H9 (cell line): ENCODE measurements around the gene VEGFA. TPM values are rescaled to one million over a fixed set of nuclear protein-coding genes. Genes with fewer than 3 reads are reported as not detected.

Experiments
- DNase-seq: peaks from one replicate; pipeline ENCODE4 v3.0.0-alpha.2; 2017
- H2AFZ ChIP-seq: one replicate; pipeline ENCODE4 v1.6.1; 2013; ENCODE audit warnings: mild to moderate bottlenecking, low read length, control low read depth, moderate library complexity
- H2AK5ac ChIP-seq: 2 replicates; pipeline ENCODE4 v1.6.1; 2013; ENCODE audit warnings: low read length, control low read depth, mixed read lengths; ENCODE audit not compliant: insufficient read length
- H2BK120ac ChIP-seq: one replicate; pipeline ENCODE4 v1.6.1; 2013; ENCODE audit warnings: low read depth, mild to moderate bottlenecking, low read length, control low read depth, inconsistent platforms; ENCODE audit not compliant: poor library complexity, severe bottlenecking
- H2BK12ac ChIP-seq: 2 replicates; pipeline ENCODE4 v1.6.1; 2013; ENCODE audit warnings: low read length, control low read depth, mixed read lengths, low read depth; ENCODE audit not compliant: insufficient read length
- H2BK15ac ChIP-seq: 2 replicates; pipeline ENCODE4 v1.6.1; 2013; ENCODE audit warnings: low read depth, low read length, control low read depth
- H2BK20ac ChIP-seq: one replicate; pipeline ENCODE4 v1.6.1; 2013; ENCODE audit warnings: low read depth, mild to moderate bottlenecking, low read length, control low read depth, inconsistent platforms; ENCODE audit not compliant: poor library complexity, severe bottlenecking
- H2BK5ac ChIP-seq: 2 replicates; pipeline ENCODE4 v1.6.1; 2013; ENCODE audit warnings: low read length, control low read depth, mixed read lengths; ENCODE audit not compliant: insufficient read length
- H3K14ac ChIP-seq: 2 replicates; pipeline ENCODE4 v1.6.1; 2013; ENCODE audit warnings: low read length, control low read depth; ENCODE audit not compliant: insufficient read depth
- H3K18ac ChIP-seq: 2 replicates; pipeline ENCODE4 v1.6.1; 2013; ENCODE audit warnings: low read depth, mild to moderate bottlenecking, mixed read lengths, low read length, control low read depth; ENCODE audit not compliant: insufficient read length
- H3K23ac ChIP-seq: 2 replicates; pipeline ENCODE4 v1.6.1; 2013; ENCODE audit warnings: low read length, control low read depth, mixed read lengths, low read depth; ENCODE audit not compliant: insufficient read length
- H3K23me2 ChIP-seq: 2 replicates; pipeline ENCODE4 v1.6.1; 2013; ENCODE audit warnings: low read depth, mild to moderate bottlenecking, mixed read lengths, low read length, control low read depth; ENCODE audit not compliant: insufficient read length, poor library complexity, severe bottlenecking
- H3K27ac ChIP-seq: 2 replicates; pipeline ENCODE4 v1.5.1; 2013; ENCODE audit warnings: low read length, control low read depth, mixed read lengths, low read depth; ENCODE audit not compliant: insufficient read length
- H3K27me3 ChIP-seq: 2 replicates; pipeline ENCODE4 v1.6.1; 2013; ENCODE audit warnings: low read length, control low read depth, inconsistent platforms; ENCODE audit not compliant: insufficient read depth
- H3K4ac ChIP-seq: 2 replicates; pipeline ENCODE4 v1.6.1; 2013; ENCODE audit warnings: low read depth, mild to moderate bottlenecking, control low read depth, inconsistent platforms, low read length, moderate library complexity
- H3K4me1 ChIP-seq: 2 replicates; pipeline ENCODE4 v1.6.1; 2013; ENCODE audit warnings: low read length, control low read depth, inconsistent platforms; ENCODE audit not compliant: insufficient read depth
- H3K4me2 ChIP-seq: 2 replicates; pipeline ENCODE4 v1.6.1; 2013; ENCODE audit warnings: low read length, control low read depth, mixed read lengths; ENCODE audit not compliant: insufficient read length, insufficient read depth
- H3K56ac ChIP-seq: 2 replicates; pipeline ENCODE4 v1.6.1; 2013; ENCODE audit warnings: low read depth, mild to moderate bottlenecking, mixed read lengths, low read length, control low read depth; ENCODE audit not compliant: insufficient read length
- H3K79me1 ChIP-seq: 2 replicates; pipeline ENCODE4 v1.6.1; 2013; ENCODE audit warnings: low read depth, mild to moderate bottlenecking, moderate library complexity, low read length, control low read depth, inconsistent platforms; ENCODE audit not compliant: insufficient read depth, poor library complexity, severe bottlenecking
- H3K79me2 ChIP-seq: 2 replicates; pipeline ENCODE4 v1.6.1; 2013; ENCODE audit warnings: low read length, control low read depth, inconsistent platforms; ENCODE audit not compliant: insufficient read depth
- H3K9ac ChIP-seq: 2 replicates; pipeline ENCODE4 v1.6.1; 2013; ENCODE audit warnings: low read length, control low read depth, mixed read lengths; ENCODE audit not compliant: insufficient read length; ENCODE audit errors: extremely low read depth
- H3K9me3 ChIP-seq: one replicate; pipeline ENCODE4 v1.6.1; 2013; ENCODE audit warnings: low read depth, low read length, inconsistent platforms; ENCODE audit not compliant: control insufficient read depth
- H3T11ph ChIP-seq: one replicate; pipeline ENCODE4 v1.6.1; 2013; ENCODE audit warnings: mild to moderate bottlenecking, low read length, control low read depth, inconsistent platforms
- H4K20me1 ChIP-seq: one replicate; pipeline ENCODE4 v1.6.1; 2013; ENCODE audit not compliant: control insufficient read depth, insufficient read length, insufficient read depth
- H4K5ac ChIP-seq: 2 replicates; pipeline ENCODE4 v1.6.1; 2013; ENCODE audit warnings: low read depth, mild to moderate bottlenecking, mixed read lengths, low read length, control low read depth; ENCODE audit not compliant: insufficient read length
- H4K8ac ChIP-seq: replicated peaks from 2 replicates; pipeline ENCODE4 v1.6.1; 2013; ENCODE audit warnings: low read length, control low read depth, mixed read lengths, low read depth; ENCODE audit not compliant: insufficient read length
- H4K91ac ChIP-seq: 2 replicates; pipeline ENCODE4 v1.6.1; 2013; ENCODE audit warnings: low read depth, mild to moderate bottlenecking, moderate library complexity, mixed read lengths, low read length, control low read depth; ENCODE audit not compliant: insufficient read length
- H3K27ac Mint-ChIP-seq, 3 experiments: 2 replicates in 2 of 3; 3 replicates in 1 of 3; pipeline ENCODE4 v1.8.0; 2020 to 2021; ENCODE audit warnings: mixed read lengths in 3 of 3, mild to moderate bottlenecking in 1 of 3, moderate library complexity in 1 of 3
- H3K27me3 Mint-ChIP-seq: 2 replicates; pipeline ENCODE4 v1.8.0; 2021; ENCODE audit warnings: low read depth, mild to moderate bottlenecking, moderate library complexity, mixed read lengths
- H3K36me3 Mint-ChIP-seq, 3 experiments: 2 replicates in 2 of 3; 3 replicates in 1 of 3; pipeline ENCODE4 v1.8.0; 2020 to 2021; ENCODE audit warnings: low read depth in 3 of 3, mixed read lengths in 3 of 3; ENCODE audit not compliant: insufficient read depth in 1 of 3
- H3K4me1 Mint-ChIP-seq, 2 experiments: 2 replicates each; pipeline ENCODE4 v1.8.0; 2020; ENCODE audit warnings: mixed read lengths in 2 of 2
- H3K4me3 Mint-ChIP-seq, 2 experiments: 2 replicates in 1 of 2; 3 replicates in 1 of 2; pipeline ENCODE4 v1.8.0; 2020 to 2021; ENCODE audit warnings: mild to moderate bottlenecking in 2 of 2, mixed read lengths in 2 of 2, moderate library complexity in 1 of 2
- H3K9me3 Mint-ChIP-seq, 2 experiments: 2 replicates in 1 of 2; 3 replicates in 1 of 2; pipeline ENCODE4 v1.8.0; 2020; ENCODE audit warnings: mild to moderate bottlenecking in 2 of 2, mixed read lengths in 2 of 2, moderate library complexity in 1 of 2
- CTCF ChIP-seq: fragments of 200-600 bp; sonication (generic); conservative IDR thresholded peaks from 3 replicates; pipeline ENCODE4 v1.8.0; 2021; ENCODE audit warnings: antibody characterized with exemption, mild to moderate bottlenecking
- WGBS: extraction: QIAGEN DNeasy Blood & Tissue Kit; methylation state at CpG from one replicate; pipeline ENCODE4 v1.1.7; 2013; ENCODE audit warnings: missing lambda C conversion rate, low lambda C conversion rate, mixed read lengths; ENCODE audit not compliant: insufficient read length; ENCODE audit errors: extremely low coverage; 5-methylcytosine and 5-hydroxymethylcytosine counted together
- total RNA-seq: library from RNA; stranded (reverse); gene quantifications from 2 replicates; pipeline ENCODE4 v1.2.1, GENCODE V29; 2021

Gene VEGFA
- total RNA-seq, 1 experiment from 2014 or later = 47.9 TPM

GRCh38 chr6:43803055-43803782 is 33.2 kb downstream of the VEGFA start:
- H3K9me3 Mint-ChIP-seq = no peaks in the 10 kb centered on the region
- Histone ChIP-seq H2BK15ac (no peak overlapping the region), H3K4ac (no peak overlapping the region), H3K27ac (no peak overlapping the region), H3K79me2 (no peaks in the 10 kb centered on the region), H2AFZ (no peak overlapping the region), H3K9ac (no peak overlapping the region), H3K23me2 (no peaks in the 10 kb centered on the region), H2BK5ac (no peak overlapping the region), H3K4me2 (no peak overlapping the region), H3K9me3 (no peaks in the 10 kb centered on the region), H3K79me1 (no peaks in the 10 kb centered on the region), H4K91ac (no peak overlapping the region), H4K20me1 (no peaks in the 10 kb centered on the region), H2BK12ac (no peak overlapping the region), H4K5ac (no peak overlapping the region), H3K56ac (no peak overlapping the region), H3K18ac (no peak overlapping the region), H3K14ac (no peak overlapping the region; the same call in 1 of the 2 replicates), H3K4me1 (no peaks in the 10 kb centered on the region), H2BK20ac (no peak overlapping the region), H3T11ph (no peak overlapping the region), H3K23ac (no peak overlapping the region), H2BK120ac (no peak overlapping the region), H4K8ac (no peak overlapping the region), H2AK5ac (no peak overlapping the region), H3K27me3 (0 out of 2 replicates have a peak, but pooled peaks cover 2% of the 10 kb centered on the region)
- H3K36me3 Mint-ChIP-seq = no peaks in the 10 kb centered on the region
- no peak overlapping the region for H3K27ac Mint-ChIP-seq
- DNase-seq = no peak
- H3K27me3 Mint-ChIP-seq = peaks cover 1% of the 10 kb centered on the region
- WGBS = no CpG with 5 or more reads among the region's 6 CpGs
- H3K4me1 Mint-ChIP-seq = peaks cover 5 to 8% of the 10 kb centered on the region in 2 experiments
- no peak overlapping the region for H3K4me3 Mint-ChIP-seq
- TF ChIP-seq CTCF = no peak
